ENCODE results near the gene ADAM12.

Gene ADAM12

GRCh38 chr10:126402721-126403695 lies 14.7 kb upstream of the ADAM12 start:
- Histone ChIP-seq H3K27me3 (ENCODE audit: control insufficient read depth, low read length) (no peaks in the 10 kb centered on the region), H3K4me2 (ENCODE audit: low read length) (no peak overlapping the region), H4K20me1 (ENCODE audit: control insufficient read depth, insufficient read depth, low read depth, low read length) (no peaks in the 10 kb centered on the region), H3K4me3 (ENCODE audit: low read length) (no peak overlapping the region), H3K9me2 (replicated peaks; ENCODE audit: control insufficient read depth, low read length) (no peaks in the 10 kb centered on the region), H3K36me3 (ENCODE audit: control insufficient read depth, low read length) (no peaks in the 10 kb centered on the region), H3K79me2 (ENCODE audit: control insufficient read depth, low read length) (no peaks in the 10 kb centered on the region), H3K9me3 (ENCODE audit: control insufficient read depth, insufficient read depth, low read length) (no peaks in the 10 kb centered on the region), H3K4me1 (ENCODE audit: control insufficient read depth, low read length) (no peaks in the 10 kb centered on the region), H3K27ac (ENCODE audit: low read depth, low read length) (no peak overlapping the region), H3F3A (ENCODE audit: control insufficient read depth, insufficient read depth) (no peaks in the 10 kb centered on the region)
- TF ChIP-seq EZH2phosphoT487 (IDR thresholded peaks at IDR 0.05; ENCODE audit: borderline replicate concordance, low read length), result no peak
- TF ChIP-seq, protein P1, sequence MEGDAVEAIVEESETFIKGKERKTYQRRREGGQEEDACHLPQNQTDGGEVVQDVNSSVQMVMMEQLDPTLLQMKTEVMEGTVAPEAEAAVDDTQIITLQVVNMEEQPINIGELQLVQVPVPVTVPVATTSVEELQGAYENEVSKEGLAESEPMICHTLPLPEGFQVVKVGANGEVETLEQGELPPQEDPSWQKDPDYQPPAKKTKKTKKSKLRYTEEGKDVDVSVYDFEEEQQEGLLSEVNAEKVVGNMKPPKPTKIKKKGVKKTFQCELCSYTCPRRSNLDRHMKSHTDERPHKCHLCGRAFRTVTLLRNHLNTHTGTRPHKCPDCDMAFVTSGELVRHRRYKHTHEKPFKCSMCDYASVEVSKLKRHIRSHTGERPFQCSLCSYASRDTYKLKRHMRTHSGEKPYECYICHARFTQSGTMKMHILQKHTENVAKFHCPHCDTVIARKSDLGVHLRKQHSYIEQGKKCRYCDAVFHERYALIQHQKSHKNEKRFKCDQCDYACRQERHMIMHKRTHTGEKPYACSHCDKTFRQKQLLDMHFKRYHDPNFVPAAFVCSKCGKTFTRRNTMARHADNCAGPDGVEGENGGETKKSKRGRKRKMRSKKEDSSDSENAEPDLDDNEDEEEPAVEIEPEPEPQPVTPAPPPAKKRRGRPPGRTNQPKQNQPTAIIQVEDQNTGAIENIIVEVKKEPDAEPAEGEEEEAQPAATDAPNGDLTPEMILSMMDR (IDR thresholded peaks at IDR 0.05; ENCODE audit: low read depth, low read length, poor library complexity, severe bottlenecking), result no peak

DNA sequence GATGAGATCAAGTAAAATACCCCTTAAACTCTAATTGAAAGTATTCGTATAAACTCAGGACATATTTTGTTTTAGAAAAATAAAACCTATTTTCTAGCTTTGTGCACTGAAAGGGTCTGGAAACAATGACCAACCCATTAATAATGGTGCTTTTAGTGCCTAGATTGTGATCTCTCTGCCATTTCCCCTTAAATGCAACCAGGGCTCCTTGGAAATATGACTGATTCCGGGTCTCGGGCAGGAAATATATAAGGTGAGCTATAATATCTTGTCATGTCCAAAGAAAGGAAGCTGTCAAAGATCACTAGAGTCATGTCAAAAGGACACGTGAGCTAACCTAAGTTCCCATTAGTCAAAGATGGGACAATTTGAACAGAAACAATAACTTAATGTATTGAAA lies 12.4 kb upstream of the ADAM12 start:
- H3F3A ChIP-seq (ENCODE audit: control insufficient read depth, insufficient read depth), result no peaks in the 10 kb centered on the region
- no peaks in the 10 kb centered on the region for H3K4me1 ChIP-seq (ENCODE audit: control insufficient read depth, low read length)
- no peaks in the 10 kb centered on the region for H3K36me3 ChIP-seq (ENCODE audit: control insufficient read depth, low read length)
- H3K27ac ChIP-seq (ENCODE audit: low read depth, low read length), result no peak overlapping the region
- no peaks in the 10 kb centered on the region for H3K27me3 ChIP-seq (ENCODE audit: control insufficient read depth, low read length)
- H3K4me2 ChIP-seq (ENCODE audit: low read length), result no peak overlapping the region
- H3K4me3 ChIP-seq (ENCODE audit: low read length), result no peak overlapping the region
- no peaks in the 10 kb centered on the region for H3K79me2 ChIP-seq (ENCODE audit: control insufficient read depth, low read length)
- no peaks in the 10 kb centered on the region for H3K9me3 ChIP-seq (ENCODE audit: control insufficient read depth, insufficient read depth, low read length)
- TF ChIP-seq, protein P1 (IDR thresholded peaks at IDR 0.05; ENCODE audit: low read depth, low read length, poor library complexity, severe bottlenecking), result no peak
- no peak for TF ChIP-seq EZH2phosphoT487 (IDR thresholded peaks at IDR 0.05; ENCODE audit: borderline replicate concordance, low read length)
- H3K9me2 ChIP-seq (replicated peaks; ENCODE audit: control insufficient read depth, low read length), result no peaks in the 10 kb centered on the region
- H4K20me1 ChIP-seq (ENCODE audit: control insufficient read depth, insufficient read depth, low read depth, low read length), result no peaks in the 10 kb centered on the region

GRCh38 chr10:126398924-126399323 lies 10.6 kb upstream of the ADAM12 start:
- Histone ChIP-seq H3K4me3 (ENCODE audit: low read length) (no peak overlapping the region), H3K27ac (ENCODE audit: low read depth, low read length) (no peak overlapping the region), H4K20me1 (ENCODE audit: control insufficient read depth, insufficient read depth, low read depth, low read length) (no peaks in the 10 kb centered on the region), H3K36me3 (ENCODE audit: control insufficient read depth, low read length) (no peaks in the 10 kb centered on the region), H3K79me2 (ENCODE audit: control insufficient read depth, low read length) (no peaks in the 10 kb centered on the region), H3F3A (ENCODE audit: control insufficient read depth, insufficient read depth) (no peaks in the 10 kb centered on the region), H3K9me2 (replicated peaks; ENCODE audit: control insufficient read depth, low read length) (no peaks in the 10 kb centered on the region), H3K4me1 (ENCODE audit: control insufficient read depth, low read length) (no peaks in the 10 kb centered on the region), H3K4me2 (ENCODE audit: low read length) (no peak overlapping the region), H3K9me3 (ENCODE audit: control insufficient read depth, insufficient read depth, low read length) (no peaks in the 10 kb centered on the region; the same call in 1 of the 2 replicates), H3K27me3 (ENCODE audit: control insufficient read depth, low read length) (no peaks in the 10 kb centered on the region)
- TF ChIP-seq, protein P1 (IDR thresholded peaks at IDR 0.05; ENCODE audit: low read depth, low read length, poor library complexity, severe bottlenecking), result no peak
- TF ChIP-seq EZH2phosphoT487 (IDR thresholded peaks at IDR 0.05; ENCODE audit: borderline replicate concordance, low read length), result no peak

All from DOHH2 (cell line).